Uterus (tissue), 4 donors: ENCODE measurements around the gene RAB11FIP4. TPM values are rescaled to one million over a fixed set of nuclear protein-coding genes. Genes with fewer than 3 reads are reported as not detected.

Experiments
- DNase-seq, 2 donors: peaks; one replicate each; pipeline ENCODE4 v3.0.0-alpha.2; 2019 to 2020
- H3K27ac ChIP-seq, 2 donors: fragments of 200-600 bp; sonication (generic); 1 replicate in 1 of 2; 2 replicates in 1 of 2; pipeline ENCODE4 v1.5.1; 2016 to 2018
- H3K27me3 ChIP-seq, 2 donors: fragments of 200-600 bp; sonication (generic); one replicate each; pipeline ENCODE4 v1.5.1; 2018 to 2019; ENCODE audit warnings: control low read depth in 1 of 2
- H3K36me3 ChIP-seq, 2 donors: fragments of 200-600 bp; sonication (generic); one replicate each; pipeline ENCODE4 v1.5.1; 2019; ENCODE audit warnings: control low read depth in 1 of 2
- H3K4me1 ChIP-seq, 2 donors: fragments of 200-600 bp; sonication (generic); one replicate each; pipeline ENCODE4 v1.5.1; 2018 to 2019; ENCODE audit warnings: control low read depth in 1 of 2
- H3K4me3 ChIP-seq, 2 donors: fragments of 200-600 bp; sonication (generic); 1 replicate in 1 of 2; 2 replicates in 1 of 2; pipeline ENCODE4 v1.5.1; 2018 to 2019; ENCODE audit warnings: mild to moderate bottlenecking in 1 of 2
- H3K9me3 ChIP-seq, 2 donors: fragments of 200-600 bp; sonication (generic); one replicate each; pipeline ENCODE4 v1.5.1; 2019; ENCODE audit warnings: control low read depth in 1 of 2
- CTCF ChIP-seq, 4 experiments: fragments of 200-600 bp in 2 of 4; fragments of 450-650 bp in 2 of 4; sonication (generic) in 2 of 4; IDR thresholded peaks; one replicate each; pipeline ENCODE4 v1.5.1; 2016 to 2019; ENCODE audit warnings: antibody characterized with exemption in 4 of 4, mild to moderate bottlenecking in 2 of 4, moderate library complexity in 1 of 4
- POLR2A ChIP-seq, 2 donors: fragments of 450-650 bp; IDR thresholded peaks; one replicate each; pipeline ENCODE4 v1.6.1; 2016; ENCODE audit warnings: antibody characterized with exemption in 2 of 2, mild to moderate bottlenecking in 1 of 2, moderate library complexity in 1 of 2
- intact Hi-C: fragments of 100-400 bp; cut with DNase I; formaldehyde crosslinking; loops from one replicate; pipeline ENCODE4 v1.15.1; 2023; ENCODE audit warnings: low total_unique reads
- total RNA-seq, 4 donors: library from RNA; depleted of rRNA in 3 of 4; stranded (reverse); fragments of >200 nt in 3 of 4; gene quantifications; one replicate each; pipeline versions ENCODE4 v1.1.0 to v1.2.4, GENCODE V29; 2014 to 2023
- donor health status: DM: yes; HTN: yes; CAD: no.

Gene RAB11FIP4
- total RNA-seq, 4 donors from 2014 or later, result 7.2 to 12.0 TPM; not detected in 2

DNA sequence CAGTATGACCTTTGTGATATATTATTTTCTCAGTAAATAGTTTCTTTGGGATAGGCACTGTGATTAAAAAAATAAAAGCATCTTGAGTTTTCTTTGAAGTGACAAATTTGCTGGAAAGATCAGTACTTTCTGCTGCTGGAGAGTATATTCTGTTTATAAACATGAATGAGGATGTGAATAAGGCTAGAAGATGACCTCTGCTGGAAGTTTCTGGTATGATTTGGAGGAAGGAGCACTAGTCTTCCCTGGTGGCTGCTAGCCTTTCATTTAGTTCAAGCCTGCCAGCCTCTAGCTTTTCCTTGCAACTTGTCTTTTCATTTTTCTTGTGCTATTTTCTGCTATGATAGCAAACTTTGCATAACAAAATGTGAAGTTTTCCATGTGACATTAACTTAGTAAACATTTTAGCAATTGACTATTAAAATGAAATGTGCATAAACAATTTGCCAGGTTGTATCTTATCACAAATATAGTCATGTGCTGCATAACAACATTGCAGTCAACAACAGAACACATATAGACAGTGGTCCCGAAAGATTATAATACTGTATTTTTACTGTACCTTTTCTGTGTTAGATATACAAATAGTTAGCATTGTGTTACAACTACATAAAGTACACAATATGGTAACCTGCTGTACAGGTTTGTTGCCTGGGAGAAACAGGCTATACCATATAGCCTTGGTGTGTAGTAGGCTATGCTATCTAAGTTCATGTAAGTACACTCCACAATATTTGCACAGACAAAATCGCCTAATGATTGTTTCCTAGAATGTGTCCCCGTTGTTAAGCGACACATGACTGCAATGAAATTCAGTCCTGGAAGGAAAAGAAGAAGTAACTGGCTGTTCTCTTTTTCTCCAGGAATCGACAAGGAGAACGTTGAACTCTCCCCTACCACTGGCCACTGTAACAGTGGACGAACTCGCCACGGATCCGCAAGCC lies 18.1 kb upstream of the RAB11FIP4 start:
- no peaks in the 10 kb centered on the region for H3K36me3 ChIP-seq
- H3K27ac ChIP-seq, result no peak overlapping the region
- H3K9me3 ChIP-seq, result no peaks in the 10 kb centered on the region
- H3K27me3 ChIP-seq, result no peaks in the 10 kb centered on the region
- H3K4me3 ChIP-seq, result no peak overlapping the region
- intact Hi-C loops, result no loop called here
- no peaks in the 10 kb centered on the region for H3K4me1 ChIP-seq
- no peak for DNase-seq
- no peak for TF ChIP-seq POLR2A (IDR thresholded peaks at IDR 0.05)
- peak in 2 of 4 experiments; percentile 21 to 38 for TF ChIP-seq CTCF (IDR thresholded peaks at IDR 0.05)

DNA sequence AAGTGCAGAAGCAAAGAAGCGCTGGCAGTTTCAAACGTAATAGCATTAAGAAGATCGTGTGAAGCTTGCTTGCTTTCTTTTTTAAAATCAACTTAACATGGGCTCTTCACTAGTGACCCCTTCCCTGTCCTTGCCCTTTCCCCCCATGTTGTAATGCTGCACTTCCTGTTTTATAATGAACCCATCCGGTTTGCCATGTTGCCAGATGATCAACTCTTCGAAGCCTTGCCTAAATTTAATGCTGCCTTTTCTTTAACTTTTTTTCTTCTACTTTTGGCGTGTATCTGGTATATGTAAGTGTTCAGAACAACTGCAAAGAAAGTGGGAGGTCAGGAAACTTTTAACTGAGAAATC lies 17.4 kb upstream of the RAB11FIP4 start:
- TF ChIP-seq POLR2A (IDR thresholded peaks at IDR 0.05) (no peak), CTCF (IDR thresholded peaks at IDR 0.05) (no peak)

GRCh38 chr17:31374503-31374902 lies 17.0 kb upstream of the RAB11FIP4 start:
- intact Hi-C loops, result no loop called here

More for the DNA sequence above, 17.4 kb upstream of the RAB11FIP4 start:
- no peak overlapping the region for H3K27ac ChIP-seq
- H3K36me3 ChIP-seq, result no peaks in the 10 kb centered on the region
- no peak overlapping the region for H3K4me3 ChIP-seq
- H3K27me3 ChIP-seq, result no peaks in the 10 kb centered on the region
- intact Hi-C loops, result no loop called here
- DNase-seq, result no peak
- no peaks in the 10 kb centered on the region for H3K9me3 ChIP-seq
- H3K4me1 ChIP-seq, result no peaks in the 10 kb centered on the region

DNA sequence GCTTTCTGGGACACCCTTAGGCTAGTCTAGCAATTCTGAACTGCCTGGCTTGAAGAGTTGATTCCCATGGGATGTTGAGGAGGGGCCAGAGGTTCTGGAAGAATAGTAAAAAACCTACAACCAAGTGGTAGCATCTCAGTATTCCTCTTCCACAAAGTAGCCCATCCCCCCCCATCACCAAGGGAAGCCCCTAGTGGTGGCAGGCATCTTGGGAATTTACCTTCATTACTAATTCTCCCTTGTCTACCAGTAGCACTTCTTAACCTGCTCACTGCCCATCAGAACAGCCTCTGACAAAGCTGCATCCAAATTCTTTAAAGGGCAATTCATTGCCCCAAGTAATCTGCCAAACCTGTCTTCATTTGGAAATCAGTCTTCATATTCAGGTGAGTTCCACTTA lies 12.8 kb upstream of the RAB11FIP4 start:
- H3K9me3 ChIP-seq, result no peaks in the 10 kb centered on the region

More at GRCh38 chr17:31374503-31374902, 17.0 kb upstream of the RAB11FIP4 start:
- TF ChIP-seq CTCF (IDR thresholded peaks at IDR 0.05) (no peak), POLR2A (IDR thresholded peaks at IDR 0.05) (no peak)
- Histone ChIP-seq H3K9me3 (no peaks in the 10 kb centered on the region), H3K4me3 (no peak overlapping the region), H3K27me3 (no peaks in the 10 kb centered on the region), H3K36me3 (no peaks in the 10 kb centered on the region), H3K4me1 (no peaks in the 10 kb centered on the region), H3K27ac (no peak overlapping the region)
- no peak for DNase-seq

More for the DNA sequence above, 12.8 kb upstream of the RAB11FIP4 start:
- Histone ChIP-seq H3K27ac (no peak overlapping the region), H3K4me1 (no peaks in the 10 kb centered on the region), H3K36me3 (no peaks in the 10 kb centered on the region), H3K27me3 (no peaks in the 10 kb centered on the region), H3K4me3 (no peak overlapping the region)
- DNase-seq, result no peak
- intact Hi-C loops, result no loop called here
- TF ChIP-seq CTCF (IDR thresholded peaks at IDR 0.05) (no peak), POLR2A (IDR thresholded peaks at IDR 0.05) (no peak)
